ENCODE data around the gene APOL2.
"Not testable (repeated sequence)": the region's sequence is repeated elsewhere in the genome, so short reads cannot be mapped to it uniquely, and the experiment has no call there.

APOL2 gene

DNA sequence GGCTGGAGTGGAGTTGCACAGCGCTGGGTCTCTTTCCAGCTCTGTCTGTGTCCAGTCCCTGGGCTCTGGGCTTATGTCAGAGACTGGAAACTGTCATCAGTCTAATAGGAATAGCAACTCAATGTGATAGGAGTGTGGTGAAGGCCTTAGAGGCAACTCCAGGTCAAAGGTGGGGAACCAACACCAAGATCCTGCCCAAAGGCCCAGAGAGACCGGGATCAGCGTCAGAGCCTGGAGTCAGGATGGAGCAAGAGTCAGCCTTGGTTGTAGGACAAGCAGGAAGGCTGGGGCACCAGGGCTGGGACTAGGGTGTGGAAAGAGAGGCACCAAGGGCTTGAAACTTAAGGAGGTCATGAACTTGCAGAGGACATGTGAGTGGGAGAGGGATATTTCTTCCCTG, 23.0 kb upstream of the APOL2 start:
- DNase-seq, result not testable (repeated sequence)

- DNase-seq, result not testable (repeated sequence)
Measured at GRCh38 chr22:36261675-36262074, 22.3 kb upstream of the APOL2 start.

GRCh38 chr22:36259615-36260300, 20.4 kb upstream of the APOL2 start:
- DNase-seq, result no peak

- no peak for DNase-seq
Measured at GRCh38 chr22:36258701-36259614, 19.6 kb upstream of the APOL2 start.

GRCh38 chr22:36257948-36258670, 18.8 kb upstream of the APOL2 start:
- DNase-seq, result no peak

- DNase-seq, result no peak
Measured at GRCh38 chr22:36257308-36257707, 18.0 kb upstream of the APOL2 start.

DNA sequence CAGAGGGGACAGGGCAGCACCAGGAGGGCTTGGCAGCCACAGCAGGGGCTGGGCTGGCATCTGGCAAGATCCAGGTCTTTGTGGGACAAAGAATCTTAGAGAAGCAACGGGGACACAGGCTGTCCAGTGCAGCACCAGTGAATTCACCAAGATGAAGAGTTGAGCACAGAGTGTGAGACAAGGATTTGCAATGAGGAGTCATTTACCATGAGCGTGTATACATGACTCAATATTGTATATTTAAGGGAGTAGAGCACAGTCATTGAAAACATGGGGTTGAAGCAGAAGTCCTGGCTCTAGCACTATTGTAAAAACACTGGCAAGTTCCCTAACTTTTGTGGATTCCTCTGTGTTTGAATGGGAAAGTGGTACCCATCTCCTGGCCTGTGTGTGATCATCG, 17.2 kb upstream of the APOL2 start:
- no peak for DNase-seq

DNA sequence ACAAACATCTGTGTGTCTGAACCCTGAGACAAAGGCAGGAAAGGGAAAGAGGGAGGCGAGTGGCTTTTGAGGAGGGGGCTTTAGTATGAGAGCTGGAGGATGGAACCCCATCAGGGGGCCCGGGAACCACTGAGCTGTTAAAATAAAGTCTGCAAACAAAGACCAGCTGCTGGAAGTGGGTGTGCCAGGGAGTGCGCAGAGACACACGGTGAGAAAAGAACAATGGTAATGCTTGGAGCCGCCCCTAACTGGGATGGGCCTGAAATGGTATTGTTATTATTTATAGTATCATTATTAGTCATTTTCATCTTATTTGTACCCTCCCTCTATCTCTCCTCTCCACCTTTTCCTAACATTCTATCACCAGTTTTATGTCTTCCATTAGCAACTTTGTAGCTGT, 16.2 kb upstream of the APOL2 start:
- DNase-seq, result not testable (repeated sequence)

DNA sequence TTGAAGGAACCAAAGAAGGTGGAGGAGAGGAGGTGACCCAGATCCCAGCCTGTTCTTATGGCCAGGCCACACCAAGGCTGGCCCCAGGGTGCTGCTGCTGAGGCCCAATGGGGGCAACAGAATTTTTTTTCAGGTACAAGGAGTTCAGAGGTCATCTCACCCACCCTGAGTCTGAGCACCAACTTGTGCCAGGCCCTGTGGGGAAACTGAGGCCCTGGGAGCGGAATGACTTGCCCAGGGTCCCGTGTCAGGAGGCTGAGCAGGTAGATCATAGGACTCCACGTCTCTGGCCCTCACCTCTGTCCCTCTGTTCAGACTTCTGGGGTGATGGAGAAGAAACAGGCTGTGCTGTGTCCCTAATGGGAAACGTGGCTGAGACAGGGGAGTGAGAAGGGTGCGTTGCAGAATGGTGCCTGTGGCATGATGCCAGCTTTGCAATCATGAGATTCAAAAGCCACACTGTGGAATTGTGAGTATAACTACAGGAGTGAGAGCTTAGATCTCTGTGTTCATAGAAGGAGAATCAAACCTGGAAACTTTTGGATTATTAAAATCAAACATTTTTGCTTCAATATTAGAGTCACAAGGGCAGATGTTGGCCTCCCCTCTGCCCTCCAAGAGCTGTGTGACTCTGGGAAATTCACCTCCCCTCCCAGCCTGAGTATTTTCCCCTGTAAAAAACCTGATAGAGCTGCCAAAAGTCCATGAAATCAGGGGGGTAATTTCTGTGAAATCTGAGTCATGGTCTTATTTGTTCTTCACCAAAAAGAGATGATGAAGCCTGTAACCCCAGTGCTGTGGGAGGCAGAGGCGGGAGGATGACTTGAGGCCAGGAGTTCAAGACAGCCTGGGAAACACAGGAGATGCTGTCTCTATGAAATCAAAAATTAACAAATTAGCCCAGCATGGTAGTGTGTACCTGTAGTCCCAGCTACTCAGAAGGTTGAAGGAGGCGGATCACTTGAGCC, 14.5 kb upstream of the APOL2 start:
- peak; percentile 83 for DNase-seq

- peak; percentile 77 for DNase-seq
Measured at GRCh38 chr22:36252754-36253522, 13.6 kb upstream of the APOL2 start, which contains the start of gene APOL1. TSS of gene APOL1 (plus strand) at chr22:36253133. CDS start at chr22:36254956, 1,823 bp downstream.

DNA sequence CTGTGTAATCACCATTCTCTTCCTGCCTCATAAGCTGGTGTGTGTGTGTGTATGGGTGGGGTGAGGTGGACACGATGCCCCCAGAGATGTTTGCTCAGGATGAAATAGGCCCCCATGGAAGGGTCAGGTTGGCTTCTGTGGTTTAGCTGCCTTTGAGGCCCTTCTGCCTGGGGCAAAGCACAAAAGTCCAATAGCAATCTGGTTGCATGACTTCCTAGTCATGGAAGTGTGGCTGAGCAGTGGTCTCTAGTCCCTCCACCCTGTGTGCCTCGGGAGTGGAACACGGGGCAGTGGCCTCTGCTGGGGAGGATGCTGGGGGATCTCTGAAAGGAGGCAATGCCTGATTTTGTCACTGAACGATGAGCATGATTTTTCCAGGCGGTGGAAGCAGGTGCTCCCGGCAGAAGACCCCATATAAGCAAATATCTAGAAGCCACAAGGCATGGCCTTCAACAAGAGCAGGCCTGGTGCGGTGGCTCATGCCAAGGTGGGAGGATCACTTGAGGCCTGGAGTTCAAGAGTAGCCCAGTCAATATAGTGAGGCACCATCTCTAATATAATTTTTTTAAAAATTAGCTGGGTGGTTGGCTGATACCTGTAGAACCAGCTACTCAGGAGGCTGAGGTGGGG, 12.8 kb upstream of the APOL2 start:
- not testable (repeated sequence) for DNase-seq

GRCh38 chr22:36250292-36250960, 11.1 kb upstream of the APOL2 start:
- not testable (repeated sequence) for DNase-seq

DNA sequence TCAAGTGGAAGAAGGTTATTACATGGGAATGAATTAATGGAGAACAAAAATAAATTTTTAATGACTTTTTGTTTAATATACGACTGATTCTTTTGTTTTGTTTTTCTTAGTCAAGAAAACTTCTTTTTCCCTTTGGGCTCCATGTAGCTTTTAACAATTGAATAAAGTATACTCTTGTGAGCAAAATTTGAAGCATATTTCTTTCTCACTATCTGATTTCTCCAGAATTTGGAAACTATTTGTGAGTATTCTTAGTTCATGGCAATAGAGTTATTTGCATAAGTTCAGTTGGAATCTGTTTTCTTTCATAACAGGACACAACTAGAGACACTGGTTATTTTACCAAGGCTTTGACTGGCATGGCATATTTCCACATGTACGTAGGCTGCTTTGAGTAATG, 9.8 kb upstream of the APOL2 start:
- no peak for DNase-seq

DNA sequence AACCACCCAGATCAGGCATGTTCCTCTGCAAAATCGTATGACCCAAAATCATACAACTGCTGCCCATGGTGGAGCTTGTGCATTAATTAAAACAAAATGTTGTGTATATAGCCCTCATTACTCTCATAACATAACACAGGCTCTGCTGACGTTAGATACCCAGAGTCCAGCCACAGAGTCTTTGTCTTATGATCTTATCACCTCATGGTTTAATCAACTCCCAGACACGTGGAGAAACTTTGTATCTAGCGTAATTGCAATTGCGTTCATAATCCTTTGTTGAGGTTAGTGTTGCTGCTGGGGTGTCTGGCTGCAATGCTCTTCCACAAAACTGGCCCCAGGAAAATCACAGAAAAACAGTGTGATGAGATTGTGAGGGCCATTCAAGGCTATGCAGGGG, 8.6 kb upstream of the APOL2 start:
- no peak for DNase-seq

GRCh38 chr22:36246718-36247117, 7.4 kb upstream of the APOL2 start:
- DNase-seq, result no peak

- DNase-seq, result no peak
Measured at GRCh38 chr22:36245805-36246356, 6.6 kb upstream of the APOL2 start.

DNA sequence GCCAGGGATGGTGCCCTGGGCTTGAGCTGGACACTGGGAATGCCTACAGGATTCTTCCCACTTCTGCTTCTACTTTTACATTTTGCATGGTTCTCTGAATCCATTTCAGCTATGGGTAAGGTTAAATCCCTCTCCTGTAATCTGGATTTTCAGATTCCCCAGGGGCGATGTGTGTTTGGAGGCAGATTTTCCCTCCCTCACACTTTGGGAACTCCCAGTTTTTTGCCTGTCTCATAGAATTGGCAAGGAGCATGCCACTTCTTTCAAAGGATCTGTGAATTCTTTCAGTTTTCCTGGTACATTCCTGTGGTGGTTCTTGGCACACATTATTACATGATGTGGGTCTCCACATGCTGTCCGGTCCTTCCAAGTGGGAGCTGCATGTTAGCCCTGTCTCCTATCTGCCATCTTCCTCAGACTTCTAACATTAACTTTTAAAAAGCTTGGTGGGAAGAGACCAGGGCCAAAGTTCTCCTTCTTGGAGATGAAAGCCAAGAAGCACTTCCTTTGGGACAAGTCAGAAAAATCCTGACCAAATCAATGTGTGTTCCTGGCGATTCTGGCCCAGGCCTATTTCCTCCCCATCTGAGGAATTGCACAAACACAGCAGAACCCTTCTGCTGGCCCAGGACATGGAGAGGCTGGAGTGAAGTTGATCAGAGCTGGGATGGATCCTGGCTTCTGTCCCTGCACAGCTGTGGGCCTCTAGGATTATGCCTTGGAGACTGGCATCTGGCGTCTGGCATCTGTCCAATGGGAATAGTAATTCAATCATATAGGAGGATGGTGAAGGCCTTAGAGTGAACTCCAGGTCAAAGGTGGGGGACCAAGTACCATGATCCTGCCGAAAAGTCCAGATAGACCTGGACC, 5.4 kb upstream of the APOL2 start:
- no peak for DNase-seq

DNA sequence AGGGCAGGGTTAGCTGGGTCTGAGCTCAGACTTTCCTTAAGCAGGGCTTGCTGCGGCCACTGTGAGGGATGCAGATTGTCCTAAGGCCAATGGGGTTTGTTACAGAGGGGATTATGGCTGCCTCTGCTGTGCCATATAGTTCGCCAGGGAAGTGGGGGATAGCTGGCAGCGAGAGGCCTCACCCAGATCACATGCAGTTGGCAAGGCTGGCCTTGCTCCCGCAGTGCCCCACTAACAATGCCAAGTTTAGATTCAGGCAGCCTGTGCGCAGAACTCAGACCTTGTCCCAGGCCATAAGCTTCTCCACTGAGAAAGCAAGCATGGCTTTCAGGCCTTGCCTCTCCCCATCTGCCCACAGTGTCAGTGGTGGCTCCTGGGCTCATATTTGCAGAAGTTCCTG, 4.7 kb upstream of the APOL2 start:
- DNase-seq, result no peak

GRCh38 chr22:36239150-36239400, 252 bp downstream of the APOL2 start:
- no peak for DNase-seq
